ENCODE data around the gene HPS4. TPM values are rescaled to one million over a fixed set of nuclear protein-coding genes. Genes with fewer than 3 reads are reported as not detected.
"Not testable (repeated sequence)": the region's sequence is repeated elsewhere in the genome, so short reads cannot be mapped to it uniquely, and the experiment has no call there.

The HPS4 gene
- total RNA-seq, 2 experiments from 2014 or later: 61.6 to 67.0 TPM

- Mint-ChIP-seq H3K27me3 (no peaks in the 10 kb centered on the region), H3K4me1 (ENCODE audit: low read depth) (no peaks in the 10 kb centered on the region), H3K9me3 (no peaks in the 10 kb centered on the region), H3K36me3 (ENCODE audit: low read depth) (no peaks in the 10 kb centered on the region), H3K4me3 (no peak overlapping the region), H3K27ac (no peak overlapping the region)
- no peak for DNase-seq
- no peak for ATAC-seq (ENCODE audit: poor library complexity)
- Histone ChIP-seq H3K36me3 (ENCODE audit: insufficient read depth, low read length) (peaks cover 6% of the 10 kb centered on the region), H3K4me3 (ENCODE audit: low read length) (no peak overlapping the region), H3K27me3 (ENCODE audit: control insufficient read depth in 1 of 2, insufficient read depth in 2 of 2, low read length in 2 of 2) (no peaks in the 10 kb centered on the region), H3K4me1 (ENCODE audit: insufficient read depth, low read length) (no peaks in the 10 kb centered on the region), H3K9me3 (ENCODE audit: control insufficient read depth in 1 of 2, insufficient read depth in 1 of 2, low read length in 2 of 2) (no peaks in the 10 kb centered on the region), H3K27ac (ENCODE audit: low read depth in 1 of 2, low read length in 2 of 2) (no peak overlapping the region)
- CTCF ChIA-PET: no interaction called here
- TF ChIP-seq CTCF (IDR thresholded peaks at IDR 0.05): no peak
- POLR2A ChIA-PET: no interaction called here
- intact Hi-C loops (cut with DNase I, micrococcal nuclease): no loop called here
These were observed 39.5 kb downstream of the HPS4 start for GRCh38 chr22:26443901-26444690.

- H3K27ac Mint-ChIP-seq: no peak overlapping the region
- Histone ChIP-seq H3K36me3 (ENCODE audit: insufficient read depth, low read length) (peaks cover 6% of the 10 kb centered on the region), H3K4me3 (ENCODE audit: low read length) (no peak overlapping the region), H3K27me3 (ENCODE audit: control insufficient read depth in 1 of 2, insufficient read depth in 2 of 2, low read length in 2 of 2) (no peaks in the 10 kb centered on the region), H3K27ac (ENCODE audit: low read depth in 1 of 2, low read length in 2 of 2) (no peak overlapping the region), H3K4me1 (ENCODE audit: insufficient read depth, low read length) (no peaks in the 10 kb centered on the region), H3K9me3 (ENCODE audit: control insufficient read depth in 1 of 2, insufficient read depth in 1 of 2, low read length in 2 of 2) (no peaks in the 10 kb centered on the region)
- no peak for ATAC-seq (ENCODE audit: poor library complexity)
- intact Hi-C loops (cut with DNase I, micrococcal nuclease): no loop called here
- H3K27me3 Mint-ChIP-seq: no peaks in the 10 kb centered on the region
- TF ChIP-seq CTCF (IDR thresholded peaks at IDR 0.05): no peak
- ChIA-PET POLR2A (no interaction called here), CTCF (no interaction called here)
- H3K36me3 Mint-ChIP-seq (ENCODE audit: low read depth): no peaks in the 10 kb centered on the region
- DNase-seq: no peak
- no peaks in the 10 kb centered on the region for H3K4me1 Mint-ChIP-seq (ENCODE audit: low read depth)
- H3K4me3 Mint-ChIP-seq: no peak overlapping the region
- no peaks in the 10 kb centered on the region for H3K9me3 Mint-ChIP-seq
These were observed 41.4 kb downstream of the HPS4 start for GRCh38 chr22:26442086-26442756.

- Histone ChIP-seq H3K4me3 (ENCODE audit: low read length) (no peak overlapping the region), H3K36me3 (ENCODE audit: insufficient read depth, low read length) (peaks cover 17% of the 10 kb centered on the region), H3K4me1 (ENCODE audit: insufficient read depth, low read length) (peaks cover 13% of the 10 kb centered on the region), H3K27me3 (ENCODE audit: control insufficient read depth in 1 of 2, insufficient read depth in 2 of 2, low read length in 2 of 2) (no peaks in the 10 kb centered on the region), H3K27ac (ENCODE audit: low read depth in 1 of 2, low read length in 2 of 2) (no peak overlapping the region), H3K9me3 (ENCODE audit: control insufficient read depth in 1 of 2, insufficient read depth in 1 of 2, low read length in 2 of 2) (no peaks in the 10 kb centered on the region)
- CTCF ChIA-PET: no interaction called here
- DNase-seq: no peak
- no peak overlapping the region for H3K27ac Mint-ChIP-seq
- no peak overlapping the region for H3K4me3 Mint-ChIP-seq
- intact Hi-C loops (cut with DNase I, micrococcal nuclease): no loop called here
- no peak for ATAC-seq (ENCODE audit: poor library complexity)
- H3K36me3 Mint-ChIP-seq (ENCODE audit: low read depth): no peaks in the 10 kb centered on the region
- no peaks in the 10 kb centered on the region for H3K27me3 Mint-ChIP-seq
- H3K9me3 Mint-ChIP-seq: no peaks in the 10 kb centered on the region
- peaks cover 14% of the 10 kb centered on the region for H3K4me1 Mint-ChIP-seq (ENCODE audit: low read depth)
- no peak for TF ChIP-seq CTCF (IDR thresholded peaks at IDR 0.05)
- POLR2A ChIA-PET: no interaction called here
These were observed 44.0 kb downstream of the HPS4 start for GRCh38 chr22:26439559-26439958.

- H3K4me3 ChIP-seq (ENCODE audit: low read length); H3K27me3 Mint-ChIP-seq; H3K9me3 Mint-ChIP-seq; H3K4me3 Mint-ChIP-seq; H3K27ac Mint-ChIP-seq; intact Hi-C loops (cut with DNase I, micrococcal nuclease); H3K36me3 Mint-ChIP-seq (ENCODE audit: low read depth); POLR2A ChIA-PET; CTCF ChIA-PET; H3K27me3 ChIP-seq (ENCODE audit: control insufficient read depth in 1 of 2, insufficient read depth in 2 of 2, low read length in 2 of 2); DNase-seq; H3K9me3 ChIP-seq (ENCODE audit: control insufficient read depth in 1 of 2, insufficient read depth in 1 of 2, low read length in 2 of 2); H3K27ac ChIP-seq (ENCODE audit: low read depth in 1 of 2, low read length in 2 of 2); ATAC-seq (ENCODE audit: poor library complexity): not testable (repeated sequence)
- H3K4me1 ChIP-seq (ENCODE audit: insufficient read depth, low read length): peaks cover 13% of the 10 kb centered on the region
- peaks cover 24% of the 10 kb centered on the region for H3K36me3 ChIP-seq (ENCODE audit: insufficient read depth, low read length)
- peaks cover 14% of the 10 kb centered on the region for H3K4me1 Mint-ChIP-seq (ENCODE audit: low read depth)
These were observed 44.8 kb downstream of the HPS4 start for GRCh38 chr22:26438776-26439175.

Data from CD4-positive, alpha-beta T cell (primary cell).